Measurements from ENCODE around the gene IMMP2L. TPM values are rescaled to one million over a fixed set of nuclear protein-coding genes. Genes with fewer than 3 reads are reported as not detected.

Gene IMMP2L
- total RNA-seq, 2 experiments from 2014 or later: 17.4 to 30.2 TPM

GRCh38 chr7:111059833-111060232 lies 502.5 kb downstream of the IMMP2L start:
- Mint-ChIP-seq H3K4me3 (no peak overlapping the region), H3K9me3 (peaks cover 23% of the 10 kb centered on the region), H3K27ac (no peak overlapping the region), H3K27me3 (no peaks in the 10 kb centered on the region), H3K4me1 (ENCODE audit: low read depth) (peaks cover 13% of the 10 kb centered on the region), H3K36me3 (ENCODE audit: low read depth) (peaks cover 28% of the 10 kb centered on the region)
- ATAC-seq (no peak), DNase-seq (no peak)
- intact Hi-C loops (cut with micrococcal nuclease): no loop called here
- no peak for TF ChIP-seq CTCF (IDR thresholded peaks at IDR 0.05)
- ChIA-PET POLR2A (no interaction called here), CTCF (no interaction called here)

- intact Hi-C loops (cut with micrococcal nuclease): no loop called here
- no peak for TF ChIP-seq CTCF (IDR thresholded peaks at IDR 0.05)
- H3K36me3 Mint-ChIP-seq (ENCODE audit: low read depth): peaks cover 5% of the 10 kb centered on the region
- ChIA-PET POLR2A (no interaction called here), CTCF (interaction anchor here (0.7 kb wide), 1 partner anchor 62 kb away, joined by 3 read pairs; no protein-coding TSS in a partner anchor)
- H3K27me3 Mint-ChIP-seq: no peaks in the 10 kb centered on the region
- H3K9me3 Mint-ChIP-seq: peaks cover 7% of the 10 kb centered on the region
- ATAC-seq (no peak), DNase-seq (no peak)
- no peak overlapping the region for H3K27ac Mint-ChIP-seq
- peaks cover 34% of the 10 kb centered on the region for H3K4me1 Mint-ChIP-seq (ENCODE audit: low read depth)
- no peak overlapping the region for H3K4me3 Mint-ChIP-seq
Observed at GRCh38 chr7:111057066-111057465, 505.2 kb downstream of the IMMP2L start.

GRCh38 chr7:111056371-111056770 lies 505.9 kb downstream of the IMMP2L start:
- ChIA-PET CTCF (no interaction called here), POLR2A (interaction anchor here (0.8 to 1.0 kb wide), 2 partner anchors 13 to 35 kb away, joined by 3 read pairs; no protein-coding TSS in a partner anchor)
- DNase-seq: no peak
- peaks cover 35% of the 10 kb centered on the region for H3K4me1 Mint-ChIP-seq (ENCODE audit: low read depth)
- TF ChIP-seq CTCF (IDR thresholded peaks at IDR 0.05): no peak
- H3K36me3 Mint-ChIP-seq (ENCODE audit: low read depth): no peaks in the 10 kb centered on the region
- no peak overlapping the region for H3K4me3 Mint-ChIP-seq
- no peaks in the 10 kb centered on the region for H3K27me3 Mint-ChIP-seq
- peaks cover under 1% of the 10 kb centered on the region for H3K9me3 Mint-ChIP-seq
- no peak for ATAC-seq
- intact Hi-C loops (cut with micrococcal nuclease): no loop called here
- H3K27ac Mint-ChIP-seq: no peak overlapping the region

- intact Hi-C loops (cut with micrococcal nuclease): no loop called here
- ATAC-seq (no peak), DNase-seq (no peak)
- H3K27ac Mint-ChIP-seq: no peak overlapping the region
- no peaks in the 10 kb centered on the region for H3K27me3 Mint-ChIP-seq
- ChIA-PET CTCF (interaction anchor here (0.8 to 1.5 kb wide), 4 partner anchors 8 to 76 kb away, joined by 3 to 6 read pairs (median 3); no protein-coding TSS in a partner anchor), POLR2A (no interaction called here)
- H3K4me3 Mint-ChIP-seq: no peak overlapping the region
- H3K36me3 Mint-ChIP-seq (ENCODE audit: low read depth): no peaks in the 10 kb centered on the region
- TF ChIP-seq CTCF (IDR thresholded peaks at IDR 0.05): no peak
- no peaks in the 10 kb centered on the region for H3K9me3 Mint-ChIP-seq
- peaks cover 37% of the 10 kb centered on the region for H3K4me1 Mint-ChIP-seq (ENCODE audit: low read depth)
Observed at GRCh38 chr7:111053035-111053434, 509.3 kb downstream of the IMMP2L start.

- no peak for ATAC-seq
- Mint-ChIP-seq H3K36me3 (ENCODE audit: low read depth) (no peaks in the 10 kb centered on the region), H3K27me3 (no peaks in the 10 kb centered on the region), H3K27ac (no peak overlapping the region), H3K9me3 (no peaks in the 10 kb centered on the region), H3K4me1 (ENCODE audit: low read depth) (peaks cover 35% of the 10 kb centered on the region), H3K4me3 (no peak overlapping the region)
- DNase-seq: no peak
- intact Hi-C loops (cut with micrococcal nuclease): no loop called here
- ChIA-PET POLR2A (no interaction called here), CTCF (interaction anchor here (1.0 kb wide), 1 partner anchor 75 kb away, joined by 3 read pairs; no protein-coding TSS in a partner anchor)
- no peak for TF ChIP-seq CTCF (IDR thresholded peaks at IDR 0.05)
Observed at GRCh38 chr7:111051832-111052231, 510.5 kb downstream of the IMMP2L start.

All from activated CD8-positive, alpha-beta T cell treated with anti-CD3 and anti-CD28 coated beads for 36 hours (primary cell).